VCaP (cell line): Measurements from ENCODE around the gene MYMK.

Source experiments
- H3K27ac ChIP-seq: fragments of 450-650 bp; 2 replicates; pipeline ENCODE4 v1.5.1; 2017
- CTCF ChIP-seq: fragments of 450-650 bp; conservative IDR thresholded peaks from 2 replicates; pipeline ENCODE4 v1.5.1; 2017; ENCODE audit warnings: mild to moderate bottlenecking, moderate library complexity

Gene MYMK

GRCh38 chr9:133494636-133495326, 30.0 kb downstream of the MYMK start:
- TF ChIP-seq CTCF: no peak
- H3K27ac ChIP-seq: no peak overlapping the region

- H3K27ac ChIP-seq: no peak overlapping the region
Observed at GRCh38 chr9:133493845-133494540, 30.8 kb downstream of the MYMK start.

GRCh38 chr9:133493428-133493827, 31.3 kb downstream of the MYMK start:
- no peak for TF ChIP-seq CTCF

More at GRCh38 chr9:133493845-133494540, 30.8 kb downstream of the MYMK start:
- TF ChIP-seq CTCF: no peak

GRCh38 chr9:133492061-133493021, 32.4 kb downstream of the MYMK start:
- H3K27ac ChIP-seq: no peak overlapping the region
- TF ChIP-seq CTCF: no peak

More at GRCh38 chr9:133493428-133493827, 31.3 kb downstream of the MYMK start:
- H3K27ac ChIP-seq: no peak overlapping the region

GRCh38 chr9:133491656-133491925, 33.2 kb downstream of the MYMK start:
- H3K27ac ChIP-seq: no peak overlapping the region
- TF ChIP-seq CTCF: no peak

GRCh38 chr9:133490865-133491655, 33.7 kb downstream of the MYMK start:
- no peak overlapping the region for H3K27ac ChIP-seq
- TF ChIP-seq CTCF: no peak
